Measurements from ENCODE around the gene CDH23. TPM values are rescaled to one million over a fixed set of nuclear protein-coding genes. Genes with fewer than 3 reads are reported as not detected.
A peak's percentile ranks its signal among the peaks of the same experiment; 100 is the strongest.

The CDH23 gene
- total RNA-seq, 1 donor: 0.36 TPM

DNA sequence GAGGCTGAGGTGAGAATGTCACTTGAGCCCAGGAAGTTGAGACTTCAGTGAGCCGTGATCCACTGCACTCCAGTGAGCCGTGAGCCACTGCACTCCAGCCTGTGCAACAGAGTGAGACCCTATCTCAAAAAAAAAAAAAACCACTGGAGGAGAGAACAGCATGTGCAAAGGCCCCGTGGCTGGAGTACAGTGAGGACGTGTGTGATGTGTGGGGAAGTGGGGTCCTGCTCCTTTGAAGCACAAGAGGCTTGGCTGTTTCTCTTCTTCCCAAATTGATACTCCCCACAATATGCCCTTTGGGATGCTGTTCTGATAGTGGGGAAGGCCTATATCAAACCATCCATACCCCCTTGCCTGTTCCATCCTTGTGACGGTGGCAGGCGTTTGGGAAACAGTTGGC, 254.7 kb downstream of the CDH23 start:
- H3K9me3 ChIP-seq (ENCODE audit: low read depth, low read length): no peaks in the 10 kb centered on the region
- no peak overlapping the region for H3K4me2 ChIP-seq (ENCODE audit: insufficient read depth, low read length)
- peaks cover 10% of the 10 kb centered on the region for H3K27me3 ChIP-seq (ENCODE audit: insufficient read depth, low read length)
- TF ChIP-seq, protein P1, sequence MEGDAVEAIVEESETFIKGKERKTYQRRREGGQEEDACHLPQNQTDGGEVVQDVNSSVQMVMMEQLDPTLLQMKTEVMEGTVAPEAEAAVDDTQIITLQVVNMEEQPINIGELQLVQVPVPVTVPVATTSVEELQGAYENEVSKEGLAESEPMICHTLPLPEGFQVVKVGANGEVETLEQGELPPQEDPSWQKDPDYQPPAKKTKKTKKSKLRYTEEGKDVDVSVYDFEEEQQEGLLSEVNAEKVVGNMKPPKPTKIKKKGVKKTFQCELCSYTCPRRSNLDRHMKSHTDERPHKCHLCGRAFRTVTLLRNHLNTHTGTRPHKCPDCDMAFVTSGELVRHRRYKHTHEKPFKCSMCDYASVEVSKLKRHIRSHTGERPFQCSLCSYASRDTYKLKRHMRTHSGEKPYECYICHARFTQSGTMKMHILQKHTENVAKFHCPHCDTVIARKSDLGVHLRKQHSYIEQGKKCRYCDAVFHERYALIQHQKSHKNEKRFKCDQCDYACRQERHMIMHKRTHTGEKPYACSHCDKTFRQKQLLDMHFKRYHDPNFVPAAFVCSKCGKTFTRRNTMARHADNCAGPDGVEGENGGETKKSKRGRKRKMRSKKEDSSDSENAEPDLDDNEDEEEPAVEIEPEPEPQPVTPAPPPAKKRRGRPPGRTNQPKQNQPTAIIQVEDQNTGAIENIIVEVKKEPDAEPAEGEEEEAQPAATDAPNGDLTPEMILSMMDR (IDR thresholded peaks at IDR 0.05; ENCODE audit: extremely low read depth, low read depth, low read length): no peak
- DNase-seq (ENCODE audit: insufficient read length, low spot score, missing footprints): no peak
- no peak overlapping the region for H3K27ac ChIP-seq (ENCODE audit: low read depth, low read length)
- no peak overlapping the region for H3K4me3 ChIP-seq (ENCODE audit: insufficient read depth, low read length)
- H4K20me1 ChIP-seq (ENCODE audit: insufficient read depth, low read length): no peaks in the 10 kb centered on the region
- no peaks in the 10 kb centered on the region for H3K4me1 ChIP-seq (ENCODE audit: insufficient read depth, low read length)
- H3K36me3 ChIP-seq (ENCODE audit: insufficient read depth, low read length): no peaks in the 10 kb centered on the region
- no peaks in the 10 kb centered on the region for H3K79me2 ChIP-seq (ENCODE audit: insufficient read depth, low read length)
- no peak overlapping the region for H2AFZ ChIP-seq (ENCODE audit: low read length)

DNA sequence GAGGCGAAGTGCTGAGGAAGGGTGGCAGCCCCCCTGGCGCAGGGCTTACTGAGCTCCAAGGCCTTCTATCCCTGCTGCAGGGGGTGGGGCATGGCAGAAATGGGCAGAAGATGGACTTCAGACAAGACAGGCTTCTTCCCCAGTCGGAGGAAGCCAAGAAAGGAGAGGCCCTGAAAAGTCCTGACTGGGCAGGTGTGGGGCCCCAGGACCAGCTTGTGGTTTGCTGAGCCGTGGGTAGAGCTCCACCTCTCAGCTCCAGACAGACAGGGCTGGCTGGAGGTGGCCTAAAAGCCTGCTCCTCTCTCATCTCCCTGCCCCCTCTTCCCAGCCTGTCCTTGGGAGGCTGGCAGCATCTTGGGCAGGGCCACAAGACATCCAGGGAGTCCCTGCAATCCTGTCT, 255.2 kb downstream of the CDH23 start:
- no peaks in the 10 kb centered on the region for H3K4me1 ChIP-seq (ENCODE audit: insufficient read depth, low read length)

GRCh38 chr10:71653044-71653443, 256.3 kb downstream of the CDH23 start:
- Histone ChIP-seq H2AFZ (ENCODE audit: low read length) (no peak overlapping the region), H3K79me2 (ENCODE audit: insufficient read depth, low read length) (no peaks in the 10 kb centered on the region), H3K4me3 (ENCODE audit: insufficient read depth, low read length) (no peak overlapping the region), H3K4me2 (ENCODE audit: insufficient read depth, low read length) (no peak overlapping the region), H3K27ac (ENCODE audit: low read depth, low read length) (no peak overlapping the region), H3K27me3 (ENCODE audit: insufficient read depth, low read length) (peaks cover 10% of the 10 kb centered on the region), H4K20me1 (ENCODE audit: insufficient read depth, low read length) (no peaks in the 10 kb centered on the region), H3K4me1 (ENCODE audit: insufficient read depth, low read length) (no peaks in the 10 kb centered on the region), H3K36me3 (ENCODE audit: insufficient read depth, low read length) (no peaks in the 10 kb centered on the region), H3K9me3 (ENCODE audit: low read depth, low read length) (no peaks in the 10 kb centered on the region)
- peak; percentile 52 for DNase-seq (ENCODE audit: insufficient read length, low spot score, missing footprints)
- TF ChIP-seq, protein P1 (IDR thresholded peaks at IDR 0.05; ENCODE audit: extremely low read depth, low read depth, low read length): no peak

More for the DNA sequence above, 255.2 kb downstream of the CDH23 start:
- Histone ChIP-seq H2AFZ (ENCODE audit: low read length) (no peak overlapping the region), H3K79me2 (ENCODE audit: insufficient read depth, low read length) (no peaks in the 10 kb centered on the region), H3K27ac (ENCODE audit: low read depth, low read length) (no peak overlapping the region), H3K27me3 (ENCODE audit: insufficient read depth, low read length) (peaks cover 10% of the 10 kb centered on the region), H4K20me1 (ENCODE audit: insufficient read depth, low read length) (no peaks in the 10 kb centered on the region), H3K9me3 (ENCODE audit: low read depth, low read length) (no peaks in the 10 kb centered on the region), H3K4me2 (ENCODE audit: insufficient read depth, low read length) (no peak overlapping the region), H3K4me3 (ENCODE audit: insufficient read depth, low read length) (no peak overlapping the region), H3K36me3 (ENCODE audit: insufficient read depth, low read length) (no peaks in the 10 kb centered on the region)
- TF ChIP-seq, protein P1 (IDR thresholded peaks at IDR 0.05; ENCODE audit: extremely low read depth, low read depth, low read length): no peak
- no peak for DNase-seq (ENCODE audit: insufficient read length, low spot score, missing footprints)

DNA sequence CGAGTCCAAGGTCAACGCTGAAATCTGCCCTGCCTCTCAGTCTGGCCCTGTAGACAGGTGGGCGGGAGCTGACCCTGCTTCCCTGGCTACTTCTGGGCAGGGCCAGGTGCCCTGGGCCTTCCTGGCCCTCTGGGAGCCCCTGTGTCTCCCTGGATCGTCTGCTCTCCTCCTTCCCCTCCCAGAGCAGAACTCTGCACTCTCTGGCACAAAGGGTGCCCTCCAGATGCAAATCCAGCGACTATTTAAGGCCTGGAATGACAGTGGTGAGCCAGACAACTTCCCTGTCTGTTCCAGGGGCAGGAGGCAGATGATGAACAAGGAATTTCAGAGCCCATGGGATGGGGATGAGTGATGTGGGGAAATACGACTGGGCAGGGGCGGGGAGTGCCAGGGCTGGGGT, 259.5 kb downstream of the CDH23 start:
- H3K36me3 ChIP-seq (ENCODE audit: insufficient read depth, low read length): no peaks in the 10 kb centered on the region
- no peak for DNase-seq (ENCODE audit: insufficient read length, low spot score, missing footprints)
- H3K4me3 ChIP-seq (ENCODE audit: insufficient read depth, low read length): no peak overlapping the region
- H3K27ac ChIP-seq (ENCODE audit: low read depth, low read length): no peak overlapping the region
- H3K4me2 ChIP-seq (ENCODE audit: insufficient read depth, low read length): no peak overlapping the region
- TF ChIP-seq, protein P1 (IDR thresholded peaks at IDR 0.05; ENCODE audit: extremely low read depth, low read depth, low read length): no peak
- no peaks in the 10 kb centered on the region for H4K20me1 ChIP-seq (ENCODE audit: insufficient read depth, low read length)
- H2AFZ ChIP-seq (ENCODE audit: low read length): no peak overlapping the region
- H3K27me3 ChIP-seq (ENCODE audit: insufficient read depth, low read length): peaks cover 10% of the 10 kb centered on the region
- H3K9me3 ChIP-seq (ENCODE audit: low read depth, low read length): no peaks in the 10 kb centered on the region
- H3K4me1 ChIP-seq (ENCODE audit: insufficient read depth, low read length): no peaks in the 10 kb centered on the region
- H3K79me2 ChIP-seq (ENCODE audit: insufficient read depth, low read length): no peaks in the 10 kb centered on the region
